HG03108 (cell line): ENCODE data around the gene ART1.

ENCODE experiments used
- ATAC-seq: cut with Tn5 transposase; IDR thresholded peaks from one replicate; pipeline ENCODE4 v1.9.1; 2021; ENCODE audit warnings: moderate library complexity; ENCODE audit not compliant: unreplicated experiment

ART1 gene

GRCh38 chr11:3710485-3711259 is 65.7 kb downstream of the ART1 start:
- ATAC-seq: no peak

GRCh38 chr11:3712274-3712673 is 67.3 kb downstream of the ART1 start:
- ATAC-seq: no peak
